IPS DF 4.7 (cell line): ENCODE results near the gene EIF5.

Experiments
- DNase-seq: peaks from one replicate; pipeline ENCODE4 v3.0.0-alpha.2; 2013; ENCODE audit warnings: low spot score; ENCODE audit errors: extremely low read depth

The EIF5 gene

DNA sequence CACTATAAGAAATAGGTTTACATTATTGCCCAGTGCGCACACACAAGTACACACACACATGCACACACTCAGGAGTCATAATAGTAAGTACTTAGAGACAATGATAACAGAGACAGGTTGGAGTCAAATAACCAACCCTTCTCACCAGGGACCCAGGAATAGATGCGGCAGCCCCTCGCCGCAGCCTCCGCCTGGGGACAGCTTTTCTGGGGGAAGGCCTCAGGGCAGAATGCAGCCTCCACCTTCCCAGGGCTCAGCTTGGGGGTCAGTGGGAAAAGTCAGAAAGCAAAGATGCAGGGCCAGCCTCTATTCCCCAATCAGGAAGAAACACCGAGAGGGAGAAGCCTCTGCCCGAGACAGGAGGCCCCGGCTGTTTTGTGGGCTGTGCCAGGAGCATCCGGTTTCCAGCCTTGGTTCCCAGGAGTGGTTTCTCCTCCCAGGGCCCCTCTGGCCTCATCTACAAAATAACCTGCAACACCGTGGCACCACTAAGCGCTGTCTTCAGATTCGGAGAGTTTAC, 23.4 kb upstream of the EIF5 start:
- no peak for DNase-seq

DNA sequence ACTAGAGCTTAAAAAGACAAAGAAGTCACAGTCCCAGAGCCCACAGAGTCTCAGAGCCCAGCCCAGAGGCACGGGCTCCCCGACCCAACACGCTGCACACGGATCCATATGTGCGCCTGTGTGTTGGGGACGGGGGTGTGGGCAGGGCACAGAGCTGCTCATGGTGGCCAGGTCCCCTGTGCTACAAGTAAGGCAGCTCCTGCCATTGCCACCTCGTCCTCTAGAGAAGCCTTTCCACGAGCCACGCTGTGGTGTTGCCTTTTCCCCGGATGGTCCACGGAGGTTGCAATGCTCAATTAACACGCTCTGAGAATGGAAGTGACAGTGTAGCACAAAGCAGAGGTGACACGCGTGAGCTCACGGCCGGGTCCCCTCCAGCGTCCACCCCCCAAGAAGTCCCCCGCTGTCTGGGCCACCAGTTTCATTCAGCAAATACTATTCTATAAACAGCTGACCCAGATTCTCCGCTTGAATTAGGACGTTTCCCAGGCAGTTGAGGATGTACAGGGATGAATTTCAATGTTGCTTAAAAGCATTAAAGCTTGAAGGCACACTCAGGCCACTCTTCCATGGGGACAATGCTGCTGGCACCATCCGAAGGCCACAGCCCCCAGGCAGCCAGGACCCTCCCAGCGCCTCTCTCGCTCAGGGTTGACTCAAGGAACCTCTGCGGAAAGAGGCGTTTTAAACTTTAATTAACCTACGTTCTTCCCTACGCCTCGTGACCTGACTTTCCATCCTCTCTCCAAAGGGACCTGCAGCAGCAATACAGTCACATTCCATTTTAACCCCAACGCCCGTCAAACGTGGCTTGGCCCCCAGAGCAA, 22.7 kb upstream of the EIF5 start:
- no peak for DNase-seq

- no peak for DNase-seq
Observed at GRCh38 chr14:103312006-103312635, 21.9 kb upstream of the EIF5 start.

DNA sequence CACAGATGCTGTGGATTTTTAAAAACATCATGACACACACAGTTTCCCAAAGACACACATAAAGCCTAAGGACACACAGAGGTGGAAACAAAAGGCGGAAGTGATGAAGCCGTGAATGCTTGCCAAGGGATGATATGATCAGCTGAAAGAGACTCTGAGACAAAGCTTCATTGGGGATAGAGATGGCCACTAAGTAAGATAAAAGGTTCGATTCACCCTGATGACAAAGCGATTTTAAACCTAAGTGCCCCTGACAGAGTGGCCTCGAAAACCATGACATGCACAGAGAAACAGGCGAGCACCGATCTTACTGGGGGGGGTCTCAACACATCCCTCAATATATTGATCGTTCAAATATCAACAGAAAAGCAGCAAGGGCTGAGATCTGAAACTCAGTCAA, 20.3 kb upstream of the EIF5 start:
- DNase-seq: no peak

GRCh38 chr14:103314496-103315277, 19.4 kb upstream of the EIF5 start:
- DNase-seq: no peak

GRCh38 chr14:103315351-103315911, 18.6 kb upstream of the EIF5 start:
- no peak for DNase-seq

DNA sequence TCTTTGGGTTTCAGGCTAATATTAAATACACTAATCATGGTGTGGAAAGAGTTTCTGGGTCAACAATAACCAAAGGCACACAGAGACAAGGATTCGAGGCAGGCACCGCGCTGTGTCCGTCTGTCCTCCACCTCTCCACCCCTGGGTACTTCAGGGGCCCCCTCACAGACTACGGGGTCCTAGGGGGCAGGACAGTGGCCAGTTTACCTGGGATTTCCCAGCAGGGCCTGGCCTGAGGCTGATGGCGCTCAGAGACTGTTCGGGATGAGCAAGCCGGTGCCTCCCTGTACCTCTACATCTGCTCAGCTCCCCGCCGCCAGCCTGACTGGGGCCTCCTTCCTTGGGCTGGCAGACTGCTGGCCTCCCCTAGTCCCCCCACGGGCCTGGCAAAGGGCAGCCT, 18.1 kb upstream of the EIF5 start:
- DNase-seq: no peak

DNA sequence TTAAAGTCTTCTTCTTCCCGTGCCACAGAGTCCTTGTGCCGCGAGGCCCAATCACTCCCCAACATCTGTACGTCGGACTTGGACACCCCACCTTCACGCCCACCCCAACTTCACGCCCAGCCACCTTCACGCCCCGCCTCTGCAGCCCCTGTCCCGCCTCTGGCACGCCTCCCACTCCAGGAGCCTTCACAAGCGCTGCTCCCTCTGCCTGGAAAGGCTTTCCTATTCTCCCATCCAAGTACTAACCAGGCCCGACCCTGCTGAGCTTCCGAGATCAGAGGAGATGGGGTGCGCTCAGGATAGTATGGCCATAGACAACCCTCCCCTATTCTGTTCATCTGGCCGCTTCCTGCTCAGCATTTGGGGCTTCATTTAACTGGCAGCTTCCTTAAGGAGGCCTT, 17.3 kb upstream of the EIF5 start:
- no peak for DNase-seq

DNA sequence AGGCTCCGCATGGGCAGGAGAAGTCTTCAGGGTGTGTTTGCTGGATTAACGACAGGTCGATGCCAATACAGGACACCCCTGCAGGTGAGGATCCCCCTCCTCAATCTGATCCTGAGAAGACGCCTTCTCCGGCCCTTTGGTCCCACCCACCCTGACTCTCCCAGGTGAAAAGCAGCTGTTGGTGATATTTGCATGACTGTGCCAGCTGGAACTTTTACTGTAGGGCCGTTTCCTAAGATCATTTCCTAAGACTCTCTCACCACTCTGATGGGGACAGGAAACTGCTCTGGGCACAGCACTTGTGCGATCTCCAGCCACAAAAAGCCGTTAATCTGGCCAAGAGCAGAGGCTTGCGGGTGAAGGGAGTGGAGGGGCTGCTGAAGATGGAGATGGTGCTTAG, 16.8 kb upstream of the EIF5 start:
- DNase-seq: no peak

- no peak for DNase-seq
Observed at GRCh38 chr14:103317976-103318580, 16.0 kb upstream of the EIF5 start.

- DNase-seq: no peak
Observed at GRCh38 chr14:103318750-103319419, 15.2 kb upstream of the EIF5 start.

DNA sequence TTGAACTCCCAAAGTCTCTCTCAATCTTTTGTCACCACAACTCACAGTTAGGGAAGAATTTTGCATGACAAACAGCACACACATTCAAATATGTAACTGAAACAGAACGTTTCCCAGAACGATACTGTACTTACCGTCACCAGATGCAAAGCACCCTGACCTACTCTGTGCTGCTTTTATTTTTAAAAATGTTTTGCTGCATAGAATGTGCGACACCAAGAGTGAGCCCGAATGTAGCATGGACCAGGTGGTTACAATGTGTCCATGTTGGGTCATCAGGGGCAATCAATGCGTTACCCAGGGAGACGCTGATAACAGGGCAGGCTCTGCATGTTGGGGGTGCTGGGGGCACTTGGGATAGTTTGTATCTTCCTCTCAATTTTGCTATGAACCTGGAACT, 14.6 kb upstream of the EIF5 start:
- DNase-seq: no peak

DNA sequence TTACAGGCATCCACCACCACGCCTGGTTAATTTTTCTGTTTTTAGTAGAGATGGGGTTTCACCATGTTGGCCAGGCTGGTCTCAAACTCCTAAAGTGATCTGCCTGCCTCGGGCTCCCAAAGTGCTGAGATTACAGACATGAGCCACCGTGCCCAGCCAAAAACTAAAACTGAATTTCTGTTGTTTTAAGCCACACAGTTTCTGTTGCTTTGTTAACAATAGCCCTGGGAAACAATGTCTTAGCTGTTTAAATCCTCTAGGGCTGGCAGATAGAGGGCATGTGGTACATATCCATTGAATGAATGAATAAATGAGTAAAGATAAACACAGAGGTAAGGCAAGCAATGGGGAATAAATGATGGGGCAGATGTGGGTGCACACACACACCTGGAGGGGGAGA, 8.0 kb upstream of the EIF5 start:
- DNase-seq: no peak

DNA sequence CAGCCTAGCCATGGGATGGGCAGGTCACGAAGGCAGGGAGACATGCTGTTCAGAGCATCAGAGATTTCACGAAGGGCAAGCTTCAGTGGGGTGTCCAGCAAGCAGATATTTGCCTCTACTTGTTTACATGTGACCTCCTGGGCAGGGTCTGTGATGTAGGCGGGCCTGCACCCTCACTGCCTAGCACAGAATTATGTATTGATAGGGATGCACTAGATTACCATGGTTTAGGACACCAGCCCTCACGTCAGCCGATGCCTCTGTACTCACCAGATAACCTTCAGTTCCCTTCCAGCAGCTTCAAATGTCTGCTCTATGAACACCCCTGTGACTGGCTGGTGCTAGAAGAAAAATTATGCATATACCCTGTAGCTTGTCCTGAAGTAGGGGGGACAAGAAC, 5.1 kb upstream of the EIF5 start:
- DNase-seq: no peak

- DNase-seq: no peak
Observed at GRCh38 chr14:103329401-103330347, 4.4 kb upstream of the EIF5 start.

GRCh38 chr14:103330536-103330935, 3.5 kb upstream of the EIF5 start:
- no peak for DNase-seq

GRCh38 chr14:103332143-103332919, 1.7 kb upstream of the EIF5 start:
- DNase-seq: no peak

GRCh38 chr14:103334644-103335622, 896 bp downstream of the EIF5 start:
- no peak for DNase-seq
